Adrenal gland (tissue), 12 donors: ENCODE measurements around the gene MUC2. TPM values are rescaled to one million over a fixed set of nuclear protein-coding genes. Genes with fewer than 3 reads are reported as not detected.

Source experiments
- DNase-seq, 7 donors: peaks; one replicate each; pipeline ENCODE4 v3.0.0-alpha.2; 2019 to 2020
- H3K27ac ChIP-seq, 5 donors: fragments of 200-600 bp; sonication (generic) in 4 of 5; 1 replicate in 3 of 5; 2 replicates in 2 of 5; pipeline versions ENCODE4 v1.5.1 to v1.8.0; 2016 to 2020; ENCODE audit warnings: mild to moderate bottlenecking in 1 of 5
- H3K27me3 ChIP-seq: fragments of 200-600 bp; 2 replicates; pipeline ENCODE4 v1.8.0; 2021
- H3K36me3 ChIP-seq, 2 donors: fragments of 200-600 bp; replicated peaks in 1 of 2; 1 replicate in 1 of 2; 2 replicates in 1 of 2; pipeline versions ENCODE4 v1.5.1 to v1.8.0; 2018 to 2022
- H3K4me1 ChIP-seq, 2 donors: fragments of 200-600 bp; replicated peaks in 1 of 2; 1 replicate in 1 of 2; 2 replicates in 1 of 2; pipeline versions ENCODE4 v1.5.1 to v1.8.0; 2018 to 2021
- H3K4me3 ChIP-seq, 4 donors: fragments of 200-600 bp; sonication (generic) in 3 of 4; one replicate each; pipeline ENCODE4 v1.5.1; 2016 to 2018
- H3K9me3 ChIP-seq, 3 donors: fragments of 200-600 bp; sonication (generic) in 1 of 3; replicated peaks in 1 of 3; 1 replicate in 2 of 3; 2 replicates in 1 of 3; pipeline versions ENCODE4 v1.5.1 to v1.8.0; 2016 to 2021
- CTCF ChIP-seq, 6 experiments: fragments of 450-650 bp in 4 of 6; fragments of 200-600 bp in 2 of 6; sonication (generic) in 1 of 6; IDR thresholded peaks; 1 replicate in 5 of 6; 2 replicates in 1 of 6; pipeline versions ENCODE4 v1.5.1 to v1.8.0; 2016 to 2021; ENCODE audit warnings: antibody characterized with exemption in 6 of 6, mild to moderate bottlenecking in 2 of 6, moderate library complexity in 1 of 6
- POLR2A ChIP-seq, 2 donors: fragments of 450-650 bp; IDR thresholded peaks; one replicate each; pipeline ENCODE4 v1.6.1; 2017; ENCODE audit warnings: antibody characterized with exemption in 2 of 2, mild to moderate bottlenecking in 2 of 2, moderate library complexity in 1 of 2
- WGBS, 4 donors: extraction: QIAGEN DNeasy Blood & Tissue Kit in 2 of 4; methylation state at CpG; one replicate each; pipeline versions ENCODE4 v1.1.5 to v1.1.7; 2013 to 2017; 5-methylcytosine and 5-hydroxymethylcytosine counted together
- intact Hi-C, 2 donors: fragments of 100-400 bp; cut with DNase I; formaldehyde crosslinking; loops; one replicate each; pipeline versions ENCODE4 v1.14.1 to v1.15.0; 2022 to 2023
- polyA plus RNA-seq, 3 donors: library from polyadenylated mRNA; stranded (reverse); fragments of 200-250 nt in 2 of 3; fragments of 350-450 nt in 1 of 3; fragmentation: Illumina TruSeq in 1 of 3; extraction: RNeasy Lipid Tissue Mini Kit (QIAGEN cat#74804) in 1 of 3; gene quantifications; one replicate each; pipeline ENCODE4 v1.2.3, GENCODE V29; 2013 to 2014
- total RNA-seq, 9 donors: library from RNA; depleted of rRNA in 4 of 9; stranded (reverse); fragments of >200 nt in 4 of 9; fragments of 120-200 nt in 1 of 9; fragmentation: NEBNext Ultra II Directional in 1 of 9; extraction: Animal tissue kit (Norgen Biotek cat#: 25700) in 1 of 9; gene quantifications; one replicate each; pipeline versions ENCODE4 v1.1.0 to v1.2.4, GENCODE V29; 2013 to 2023
- donor health status: healthy with polysubstance abuse.
- donor health status: Bipolar disorder and iron deficiency.
- donor health status: DM: yes; HTN: yes; CAD: no.
- donor health status: DM: no; HTN: no; CAD: no.
- donor health status: DM: no; HTN: no; CAD: no.
- donor health status: DM: yes; HTN: yes; CAD: no.

Gene MUC2
- total and polyA plus RNA-seq, 12 donors = under 0.01 to 0.31 (median 0.12) TPM; not detected in 7

GRCh38 chr11:1049071-1049405, 25.6 kb upstream of the MUC2 start:
- Histone ChIP-seq H3K36me3 (no peaks in the 10 kb centered on the region), H3K9me3 (no peaks in the 10 kb centered on the region), H3K27ac (no peak overlapping the region), H3K4me3 (no peak overlapping the region), H3K27me3 (peaks cover 15% of the 10 kb centered on the region), H3K4me1 (no peaks in the 10 kb centered on the region)
- WGBS, 4 donors = 78 to 85% (median 82%) methylated on average over 3 to 6 of the region's 6 CpGs
- no peak for TF ChIP-seq CTCF (IDR thresholded peaks at IDR 0.05)
- no peak for TF ChIP-seq POLR2A (IDR thresholded peaks at IDR 0.05)
- intact Hi-C loops = no loop called here
- DNase-seq = peak in 1 of 7 donors; percentile 5

- H3K9me3 ChIP-seq = no peaks in the 10 kb centered on the region
- H3K4me3 ChIP-seq = no peak overlapping the region
- DNase-seq = peak in 2 of 7 donors; percentile 7 to 12
- H3K27me3 ChIP-seq = peaks cover 19% of the 10 kb centered on the region
- no peaks in the 10 kb centered on the region for H3K36me3 ChIP-seq
- intact Hi-C loops = no loop called here
- H3K27ac ChIP-seq = no peak overlapping the region
- H3K4me1 ChIP-seq = no peaks in the 10 kb centered on the region
- TF ChIP-seq CTCF (IDR thresholded peaks at IDR 0.05) (no peak), POLR2A (IDR thresholded peaks at IDR 0.05) (no peak)
- WGBS, 4 donors = 54 to 79% (median 71%) methylated on average over 5 to 13 of the region's 13 CpGs
These were observed 25.2 kb upstream of the MUC2 start for GRCh38 chr11:1049431-1049891.

GRCh38 chr11:1049911-1050580, 24.6 kb upstream of the MUC2 start:
- H3K4me3 ChIP-seq = no peak overlapping the region
- no peak for TF ChIP-seq POLR2A (IDR thresholded peaks at IDR 0.05)
- no peak for TF ChIP-seq CTCF (IDR thresholded peaks at IDR 0.05)
- peaks cover 19% of the 10 kb centered on the region for H3K27me3 ChIP-seq
- H3K9me3 ChIP-seq = no peaks in the 10 kb centered on the region
- no peak overlapping the region for H3K27ac ChIP-seq
- WGBS, 4 donors = 58 to 76% (median 67%) methylated on average over 7 to 18 of the region's 18 CpGs
- no peaks in the 10 kb centered on the region for H3K4me1 ChIP-seq
- intact Hi-C loops = loop anchor here (2.0 to 5.0 kb wide), 4 partner anchors 153 to 203 kb away; no protein-coding TSS in a partner anchor
- no peaks in the 10 kb centered on the region for H3K36me3 ChIP-seq
- peak in 2 of 7 donors; percentile 7 to 11 for DNase-seq

GRCh38 chr11:1050581-1051355, 23.9 kb upstream of the MUC2 start:
- Histone ChIP-seq H3K4me1 (no peaks in the 10 kb centered on the region), H3K4me3 (no peak overlapping the region), H3K36me3 (no peaks in the 10 kb centered on the region), H3K9me3 (no peaks in the 10 kb centered on the region), H3K27ac (no peak overlapping the region), H3K27me3 (peaks cover 19% of the 10 kb centered on the region)
- 36 to 67% (median 49%) methylated on average over 7 to 39 of the region's 39 CpGs for WGBS, 4 donors
- intact Hi-C loops = loop anchor here (2.0 to 5.0 kb wide), 4 partner anchors 154 to 203 kb away; no protein-coding TSS in a partner anchor
- TF ChIP-seq POLR2A (IDR thresholded peaks at IDR 0.05) (no peak), CTCF (IDR thresholded peaks at IDR 0.05) (peak; percentile 84 to 98 (median 94))
- peak; percentile 53 to 84 (median 76) for DNase-seq
